HFFc6 (cell line): ENCODE measurements around the gene NLGN1. TPM values are rescaled to one million over a fixed set of nuclear protein-coding genes. Genes with fewer than 3 reads are reported as not detected.

Experiments used
- DNase-seq: peaks from one replicate; pipeline ENCODE4 v3.0.0-alpha.2; 2018
- H3K27ac Mint-ChIP-seq: 2 replicates; pipeline ENCODE4 v1.8.0; 2020; ENCODE audit warnings: mild to moderate bottlenecking, mixed read lengths
- H3K27me3 Mint-ChIP-seq: 2 replicates; pipeline ENCODE4 v1.8.0; 2021; ENCODE audit warnings: mild to moderate bottlenecking, moderate library complexity, mixed read lengths; ENCODE audit not compliant: insufficient read depth
- H3K36me3 Mint-ChIP-seq: 2 replicates; pipeline ENCODE4 v1.8.0; 2021; ENCODE audit warnings: low read depth, mixed read lengths
- H3K4me1 Mint-ChIP-seq: 2 replicates; pipeline ENCODE4 v1.8.0; 2020; ENCODE audit warnings: low read depth, mixed read lengths
- H3K4me3 Mint-ChIP-seq: 2 replicates; pipeline ENCODE4 v1.8.0; 2020; ENCODE audit warnings: mild to moderate bottlenecking, moderate library complexity, mixed read lengths
- H3K9me3 Mint-ChIP-seq: 2 replicates; pipeline ENCODE4 v1.8.0; 2020; ENCODE audit warnings: mild to moderate bottlenecking, mixed read lengths
- total RNA-seq, 6 experiments: library from RNA; stranded (reverse); fragmentation: NEBNext Ultra II Directional; extraction: Animal tissue kit (Norgen Biotek cat#: 25700); gene quantifications; 2 replicates in 1 of 6; 3 replicates in 5 of 6; pipeline ENCODE4 v1.2.3, GENCODE V29; 2021
- TF ChIP-seq, protein P1 (sequence below): fragments of 200-600 bp; sonication (generic); IDR thresholded peaks from 2 replicates; pipeline ENCODE4 v1.5.0; 2021; ENCODE audit warnings: antibody characterized with exemption, mild to moderate bottlenecking

Gene NLGN1
- total RNA-seq, 6 experiments from 2014 or later: 10.0 to 17.2 (median 15.7) TPM

- Mint-ChIP-seq H3K4me1 (no peaks in the 10 kb centered on the region), H3K27me3 (no peaks in the 10 kb centered on the region; the same call in 1 of the 2 replicates), H3K27ac (no peak overlapping the region), H3K36me3 (no peaks in the 10 kb centered on the region), H3K9me3 (no peaks in the 10 kb centered on the region), H3K4me3 (no peak overlapping the region)
- TF ChIP-seq, protein P1, sequence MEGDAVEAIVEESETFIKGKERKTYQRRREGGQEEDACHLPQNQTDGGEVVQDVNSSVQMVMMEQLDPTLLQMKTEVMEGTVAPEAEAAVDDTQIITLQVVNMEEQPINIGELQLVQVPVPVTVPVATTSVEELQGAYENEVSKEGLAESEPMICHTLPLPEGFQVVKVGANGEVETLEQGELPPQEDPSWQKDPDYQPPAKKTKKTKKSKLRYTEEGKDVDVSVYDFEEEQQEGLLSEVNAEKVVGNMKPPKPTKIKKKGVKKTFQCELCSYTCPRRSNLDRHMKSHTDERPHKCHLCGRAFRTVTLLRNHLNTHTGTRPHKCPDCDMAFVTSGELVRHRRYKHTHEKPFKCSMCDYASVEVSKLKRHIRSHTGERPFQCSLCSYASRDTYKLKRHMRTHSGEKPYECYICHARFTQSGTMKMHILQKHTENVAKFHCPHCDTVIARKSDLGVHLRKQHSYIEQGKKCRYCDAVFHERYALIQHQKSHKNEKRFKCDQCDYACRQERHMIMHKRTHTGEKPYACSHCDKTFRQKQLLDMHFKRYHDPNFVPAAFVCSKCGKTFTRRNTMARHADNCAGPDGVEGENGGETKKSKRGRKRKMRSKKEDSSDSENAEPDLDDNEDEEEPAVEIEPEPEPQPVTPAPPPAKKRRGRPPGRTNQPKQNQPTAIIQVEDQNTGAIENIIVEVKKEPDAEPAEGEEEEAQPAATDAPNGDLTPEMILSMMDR: no peak
- no peak for DNase-seq
These were observed 905.3 kb downstream of the NLGN1 start for GRCh38 chr3:174302746-174303315.

GRCh38 chr3:174303907-174304560 is 906.5 kb downstream of the NLGN1 start:
- no peak overlapping the region for H3K27ac Mint-ChIP-seq
- no peaks in the 10 kb centered on the region for H3K36me3 Mint-ChIP-seq
- no peaks in the 10 kb centered on the region for H3K4me1 Mint-ChIP-seq
- no peaks in the 10 kb centered on the region; the same call in 1 of the 2 replicates for H3K27me3 Mint-ChIP-seq
- TF ChIP-seq, protein P1: no peak
- H3K9me3 Mint-ChIP-seq: no peaks in the 10 kb centered on the region
- H3K4me3 Mint-ChIP-seq: no peak overlapping the region
- DNase-seq: no peak

- Mint-ChIP-seq H3K27me3 (no peaks in the 10 kb centered on the region; the same call in 1 of the 2 replicates), H3K4me3 (no peak overlapping the region), H3K9me3 (no peaks in the 10 kb centered on the region), H3K4me1 (no peaks in the 10 kb centered on the region), H3K27ac (no peak overlapping the region), H3K36me3 (no peaks in the 10 kb centered on the region)
- TF ChIP-seq, protein P1: no peak
- DNase-seq: no peak
These were observed 911.2 kb downstream of the NLGN1 start for GRCh38 chr3:174308736-174309135.

- Mint-ChIP-seq H3K4me3 (no peak overlapping the region), H3K9me3 (no peaks in the 10 kb centered on the region), H3K36me3 (no peaks in the 10 kb centered on the region), H3K4me1 (no peaks in the 10 kb centered on the region), H3K27me3 (no peaks in the 10 kb centered on the region; the same call in 1 of the 2 replicates), H3K27ac (no peak overlapping the region)
- DNase-seq: no peak
- TF ChIP-seq, protein P1: no peak
These were observed 913.0 kb downstream of the NLGN1 start for GRCh38 chr3:174310475-174310983.

- H3K4me3 Mint-ChIP-seq: no peak overlapping the region
- no peak for DNase-seq
- H3K27ac Mint-ChIP-seq: no peak overlapping the region
- H3K27me3 Mint-ChIP-seq: no peaks in the 10 kb centered on the region
- H3K4me1 Mint-ChIP-seq: peaks cover 11% of the 10 kb centered on the region
- H3K9me3 Mint-ChIP-seq: no peaks in the 10 kb centered on the region; the same call in 1 of the 2 replicates
- TF ChIP-seq, protein P1: no peak
- H3K36me3 Mint-ChIP-seq: peaks cover 3% of the 10 kb centered on the region
These were observed 917.7 kb downstream of the NLGN1 start for GRCh38 chr3:174315225-174315624.
